ENCODE data around the gene DCXR. TPM values are rescaled to one million over a fixed set of nuclear protein-coding genes. Genes with fewer than 3 reads are reported as not detected.

DCXR gene
- polyA plus RNA-seq, 6 donors from 2014 or later, result 74.0 to 199 (median 98.1) TPM

DNA sequence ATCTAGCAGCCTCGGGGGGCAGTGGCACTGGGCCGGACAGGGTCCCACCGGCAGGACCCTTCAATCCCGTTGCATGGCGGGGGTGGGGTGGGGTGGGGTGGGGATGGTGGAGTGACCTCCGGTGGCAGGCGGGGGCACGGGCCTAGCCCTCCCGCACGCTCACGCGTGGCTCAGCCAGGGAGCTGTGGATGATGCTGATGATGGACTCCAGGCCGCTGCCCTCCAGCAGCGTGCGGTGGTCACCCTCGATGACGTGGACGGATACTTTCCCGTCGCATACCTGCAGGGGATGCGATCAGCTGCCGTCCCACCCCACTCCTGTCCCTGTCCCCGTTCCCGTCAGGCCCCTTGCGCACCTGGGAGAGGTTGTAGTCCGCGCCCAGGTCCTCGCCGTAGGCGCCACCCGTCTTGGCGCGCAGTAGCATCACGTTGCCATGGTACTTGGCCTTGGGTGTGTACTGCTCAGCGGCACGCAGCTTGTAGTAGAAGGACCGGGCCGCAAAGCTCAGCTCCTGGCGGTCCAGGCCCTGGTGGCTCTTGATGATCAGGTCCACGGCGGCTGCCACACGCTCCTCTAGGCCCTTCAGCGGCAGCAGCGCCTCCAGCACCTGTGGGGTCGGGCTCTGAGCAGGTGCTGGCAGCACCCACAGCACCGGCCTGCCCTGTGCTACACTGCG, 41.6 kb upstream of the DCXR start:
- DNase-seq (no peak), ATAC-seq (ENCODE audit: low read depth in 2 of 2) (no peak)
- Mint-ChIP-seq H3K4me1 (no peaks in the 10 kb centered on the region), H3K27me3 (no peaks in the 10 kb centered on the region), H3K4me3 (no peak overlapping the region), H3K27ac (no peak overlapping the region), H3K36me3 (no peaks in the 10 kb centered on the region), H3K9me3 (no peaks in the 10 kb centered on the region)

GRCh38 chr17:82078433-82078832, 40.9 kb upstream of the DCXR start:
- no peaks in the 10 kb centered on the region for H3K4me1 Mint-ChIP-seq
- no peaks in the 10 kb centered on the region for H3K36me3 Mint-ChIP-seq
- peak overlapping the region in 1 of 6 donors; percentile 14 for H3K27ac Mint-ChIP-seq
- H3K9me3 Mint-ChIP-seq, result no peaks in the 10 kb centered on the region
- ATAC-seq (ENCODE audit: low read depth in 2 of 2), result no peak
- no peaks in the 10 kb centered on the region for H3K27me3 Mint-ChIP-seq
- no peak for DNase-seq
- H3K4me3 Mint-ChIP-seq, result no peak overlapping the region

- Mint-ChIP-seq H3K4me1 (no peaks in the 10 kb centered on the region), H3K27me3 (no peaks in the 10 kb centered on the region), H3K36me3 (no peaks in the 10 kb centered on the region), H3K27ac (peak overlapping the region in 1 of 6 donors; percentile 14), H3K9me3 (no peaks in the 10 kb centered on the region), H3K4me3 (no peak overlapping the region)
- DNase-seq (no peak), ATAC-seq (ENCODE audit: low read depth in 2 of 2) (no peak)
Measured at GRCh38 chr17:82077617-82078358, 40.3 kb upstream of the DCXR start.

DNA sequence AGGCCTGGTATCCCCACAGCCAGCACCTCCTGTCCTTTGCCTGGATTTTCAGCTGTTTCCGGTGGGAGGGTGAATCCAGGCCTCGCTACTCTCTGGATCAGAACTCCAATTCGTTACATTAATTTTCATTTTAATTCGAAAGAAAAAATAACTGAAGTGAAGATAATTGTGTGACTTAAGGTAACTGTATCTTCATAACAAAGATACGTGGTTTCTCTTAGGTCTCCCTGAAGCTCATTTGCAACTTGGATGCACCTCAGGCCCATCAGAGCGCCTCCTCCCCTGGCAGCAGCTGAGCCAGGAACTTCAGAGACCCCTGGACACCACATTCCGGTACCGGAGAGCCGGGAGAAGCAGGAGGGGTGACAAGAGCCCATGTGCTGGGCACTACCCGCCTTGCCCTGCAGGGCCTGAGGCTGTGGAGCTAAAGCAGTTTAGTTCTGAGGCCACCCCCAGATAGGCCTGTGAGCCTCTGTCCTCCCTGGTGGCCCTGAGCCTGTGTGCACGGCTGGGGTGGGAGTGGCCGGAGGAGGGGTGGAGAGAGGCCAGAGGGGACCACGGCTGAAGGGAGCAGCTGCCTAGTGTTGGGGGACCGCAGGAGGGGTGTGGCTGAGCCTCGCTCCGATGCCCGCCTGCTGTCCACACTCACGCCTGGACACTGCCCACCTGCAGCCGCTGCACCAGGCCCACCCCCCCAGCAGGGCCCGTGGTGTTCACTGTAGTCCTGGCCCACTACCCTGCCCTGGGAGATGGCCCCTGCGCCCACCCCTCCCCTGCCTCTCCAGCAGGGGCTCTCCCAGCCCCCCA, 39.5 kb upstream of the DCXR start:
- Mint-ChIP-seq H3K4me1 (no peaks in the 10 kb centered on the region), H3K27ac (no peak overlapping the region), H3K4me3 (no peak overlapping the region), H3K9me3 (no peaks in the 10 kb centered on the region), H3K36me3 (no peaks in the 10 kb centered on the region), H3K27me3 (no peaks in the 10 kb centered on the region)
- ATAC-seq (ENCODE audit: low read depth in 2 of 2) (no peak), DNase-seq (no peak)

- ATAC-seq (ENCODE audit: low read depth in 2 of 2) (no peak), DNase-seq (no peak)
- H3K27ac Mint-ChIP-seq, result peak overlapping the region in 1 of 6 donors; percentile 68
- H3K9me3 Mint-ChIP-seq, result no peaks in the 10 kb centered on the region
- no peaks in the 10 kb centered on the region for H3K4me1 Mint-ChIP-seq
- H3K36me3 Mint-ChIP-seq, result no peaks in the 10 kb centered on the region
- H3K4me3 Mint-ChIP-seq, result no peak overlapping the region
- H3K27me3 Mint-ChIP-seq, result no peaks in the 10 kb centered on the region
Measured at GRCh38 chr17:82076018-82076784, 38.7 kb upstream of the DCXR start.

GRCh38 chr17:82073446-82073845, 35.9 kb upstream of the DCXR start:
- no peaks in the 10 kb centered on the region for H3K27me3 Mint-ChIP-seq
- no peaks in the 10 kb centered on the region for H3K9me3 Mint-ChIP-seq
- no peak overlapping the region for H3K4me3 Mint-ChIP-seq
- no peaks in the 10 kb centered on the region for H3K4me1 Mint-ChIP-seq
- ATAC-seq (ENCODE audit: low read depth in 2 of 2) (no peak), DNase-seq (no peak)
- peak overlapping the region in 1 of 6 donors; percentile 64 for H3K27ac Mint-ChIP-seq
- H3K36me3 Mint-ChIP-seq, result no peaks in the 10 kb centered on the region

DNA sequence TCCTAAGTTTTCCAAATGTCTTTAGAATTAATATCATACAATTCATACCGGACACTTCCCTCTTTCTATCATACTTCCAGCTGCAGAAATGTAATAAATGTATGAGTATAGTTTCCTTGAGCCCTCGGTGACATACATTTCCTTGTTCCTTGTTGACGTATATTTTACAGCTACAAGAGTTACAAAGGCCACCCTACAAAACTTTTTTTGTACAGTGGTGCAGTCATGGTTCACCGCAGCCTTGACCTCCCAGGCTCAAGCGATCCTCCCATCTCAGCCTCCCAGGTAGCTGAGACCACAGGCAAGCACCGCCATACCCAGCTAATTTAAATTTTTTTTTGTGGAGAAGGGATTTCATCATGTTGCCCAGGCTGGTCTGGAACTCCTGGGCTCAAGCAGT, 35.3 kb upstream of the DCXR start:
- no peak for ATAC-seq (ENCODE audit: low read depth in 2 of 2)
- H3K4me1 Mint-ChIP-seq, result no peaks in the 10 kb centered on the region
- no peaks in the 10 kb centered on the region for H3K36me3 Mint-ChIP-seq
- DNase-seq, result no peak
- H3K27me3 Mint-ChIP-seq, result no peaks in the 10 kb centered on the region
- no peaks in the 10 kb centered on the region for H3K9me3 Mint-ChIP-seq
- no peak overlapping the region for H3K4me3 Mint-ChIP-seq
- no peak overlapping the region for H3K27ac Mint-ChIP-seq

- DNase-seq (no peak), ATAC-seq (ENCODE audit: low read depth in 2 of 2) (no peak)
- Mint-ChIP-seq H3K27ac (peak overlapping the region in 1 of 6 donors; percentile 18), H3K36me3 (no peaks in the 10 kb centered on the region), H3K4me3 (no peak overlapping the region), H3K4me1 (peaks cover 0 to 8% (median 0%) of the 10 kb centered on the region in 3 donors), H3K27me3 (no peaks in the 10 kb centered on the region), H3K9me3 (no peaks in the 10 kb centered on the region)
Measured at GRCh38 chr17:82070611-82071010, 33.1 kb upstream of the DCXR start.

DNA sequence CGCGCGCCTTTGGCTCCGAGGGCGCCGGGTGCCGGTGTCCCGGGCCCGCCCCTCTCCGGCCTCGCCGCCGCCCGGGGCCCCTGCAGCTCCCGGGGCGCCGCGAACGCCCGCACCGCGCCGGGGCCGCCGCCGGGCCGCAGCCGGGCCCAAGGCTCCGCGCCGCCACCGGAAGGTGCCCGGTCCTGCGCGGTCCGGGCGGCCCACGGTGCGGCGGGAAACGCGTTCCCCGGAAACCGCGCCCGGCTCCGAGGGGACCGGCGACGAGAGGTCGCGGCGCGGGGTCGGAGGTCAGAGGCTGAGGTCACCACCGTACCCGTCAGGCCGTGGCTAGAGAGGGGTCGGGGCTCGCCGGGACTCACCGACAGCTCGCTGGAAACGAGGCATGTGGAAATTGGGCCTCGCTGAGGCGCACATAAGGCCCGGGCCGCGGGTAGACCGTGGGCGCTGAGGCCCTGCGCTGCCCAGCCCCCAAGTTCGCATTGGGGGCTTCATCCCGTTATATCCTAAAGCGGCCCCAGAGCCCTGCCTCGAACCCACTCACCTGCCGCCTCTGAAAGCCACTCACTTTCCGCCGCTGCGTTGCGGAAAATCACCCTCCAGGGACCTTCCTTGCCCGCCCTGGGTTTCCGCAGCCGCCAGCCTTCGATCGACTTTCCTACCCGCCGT, 28.3 kb upstream of the DCXR start, which contains the start of gene DUS1L:
Gene DUS1L, minus strand, starts transcription at position 167 of the 666 bp plus-strand sequence. CDS start 745 bp downstream, outside the sequence.
- DNase-seq (peak; percentile 64), ATAC-seq (ENCODE audit: low read depth in 2 of 2) (peak; percentile 87 to 89)
- no peaks in the 10 kb centered on the region for H3K36me3 Mint-ChIP-seq
- no peaks in the 10 kb centered on the region for H3K9me3 Mint-ChIP-seq
- H3K4me3 Mint-ChIP-seq, result peak within 1 kb of the TSS; percentile 78 to 92 (median 86)
- H3K4me1 Mint-ChIP-seq, result peaks cover 0 to 8% (median 0%) of the 10 kb centered on the region in 3 donors
- no peaks in the 10 kb centered on the region for H3K27me3 Mint-ChIP-seq
- peak within 1 kb of the TSS; percentile 54 to 93 (median 90) for H3K27ac Mint-ChIP-seq

GRCh38 chr17:82065193-82065637, 27.7 kb upstream of the DCXR start:
- ATAC-seq (ENCODE audit: low read depth in 2 of 2), result peak; percentile 63 to 71
- no peak for DNase-seq
- Mint-ChIP-seq H3K4me3 (peak overlapping the region; percentile 67 to 88 (median 78)), H3K4me1 (peaks cover 0 to 8% (median 0%) of the 10 kb centered on the region in 3 donors), H3K9me3 (no peaks in the 10 kb centered on the region), H3K36me3 (no peaks in the 10 kb centered on the region), H3K27ac (peak overlapping the region in 2 of 6 donors; percentile 38 to 39), H3K27me3 (no peaks in the 10 kb centered on the region)

DNA sequence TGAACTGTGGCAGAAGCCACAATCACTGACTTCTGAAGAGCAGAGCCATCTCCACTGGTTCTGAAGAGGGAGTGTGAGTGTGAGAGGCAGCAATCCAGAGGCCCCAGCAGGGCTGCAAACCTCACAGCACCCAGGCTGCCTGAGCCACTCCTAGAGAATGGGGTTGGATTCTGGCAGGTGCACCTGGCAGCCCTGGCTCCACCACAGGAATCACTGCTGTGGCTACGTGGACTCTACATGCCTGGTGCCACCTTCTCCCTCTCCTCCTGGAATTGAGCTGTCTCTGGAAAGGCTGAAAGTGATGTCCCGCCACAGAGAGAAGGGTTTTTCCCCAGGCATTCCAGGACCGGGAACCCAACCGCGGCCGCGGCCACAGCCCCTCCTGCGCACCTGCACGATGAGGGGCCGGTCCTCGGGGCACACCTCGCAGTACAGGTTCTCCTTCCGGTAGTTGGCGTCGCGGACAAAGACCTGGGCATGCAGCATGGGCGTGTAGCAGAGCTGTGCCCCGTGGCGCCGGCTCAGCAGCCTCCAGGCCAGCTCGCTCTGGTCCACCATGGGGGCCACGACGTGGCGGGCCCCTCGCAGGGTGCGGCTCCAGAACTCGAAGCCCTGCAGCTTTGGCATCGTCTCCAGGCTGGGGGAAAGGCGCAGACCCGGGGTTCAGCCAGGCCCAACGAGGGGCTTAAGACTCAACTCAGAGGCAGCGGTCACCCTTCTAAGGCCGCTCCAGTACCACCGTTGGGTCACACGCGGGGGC, 27.1 kb upstream of the DCXR start:
- Mint-ChIP-seq H3K36me3 (no peaks in the 10 kb centered on the region), H3K4me1 (peaks cover 0 to 8% (median 0%) of the 10 kb centered on the region in 3 donors), H3K27ac (peak overlapping the region in 2 of 6 donors; percentile 39 to 89), H3K27me3 (no peaks in the 10 kb centered on the region), H3K4me3 (peak overlapping the region; percentile 67 to 88 (median 78)), H3K9me3 (no peaks in the 10 kb centered on the region)
- no peak for ATAC-seq (ENCODE audit: low read depth in 2 of 2)
- no peak for DNase-seq
